NCI-H524 treated with DMSO at 0.1 percent for 48 hours (cell line): Measurements from ENCODE around the gene CDK11B.

Experiments
- DNase-seq: peaks from one replicate; lab custom pipeline; 2025; lab: John Stamatoyannopoulos, UW

Gene CDK11B

GRCh38 chr1:1627261-1627828, 31.5 kb downstream of the CDK11B start:
- DNase-seq, result no peak

GRCh38 chr1:1626207-1627141, 32.3 kb downstream of the CDK11B start:
- DNase-seq, result no peak

DNA sequence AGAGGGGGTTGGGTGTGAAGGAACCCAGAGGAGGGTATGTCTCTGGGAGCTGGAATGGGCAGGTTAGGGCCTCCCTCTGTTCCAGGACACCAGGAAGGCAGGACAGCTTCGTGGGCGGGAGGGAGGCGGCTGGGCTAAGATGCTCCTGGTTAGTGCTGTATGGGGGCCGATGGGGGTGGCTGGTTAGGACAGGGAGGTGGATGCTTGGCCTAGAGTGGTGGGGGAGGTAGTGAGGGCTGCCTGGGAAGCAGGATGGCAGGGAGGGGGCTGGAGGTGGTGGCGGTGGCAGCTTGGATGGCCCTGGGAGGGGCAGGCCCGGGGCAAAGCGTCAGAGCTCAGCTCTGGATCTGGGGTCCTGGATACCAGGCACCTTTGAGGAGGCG, 33.0 kb downstream of the CDK11B start:
- no peak for DNase-seq

DNA sequence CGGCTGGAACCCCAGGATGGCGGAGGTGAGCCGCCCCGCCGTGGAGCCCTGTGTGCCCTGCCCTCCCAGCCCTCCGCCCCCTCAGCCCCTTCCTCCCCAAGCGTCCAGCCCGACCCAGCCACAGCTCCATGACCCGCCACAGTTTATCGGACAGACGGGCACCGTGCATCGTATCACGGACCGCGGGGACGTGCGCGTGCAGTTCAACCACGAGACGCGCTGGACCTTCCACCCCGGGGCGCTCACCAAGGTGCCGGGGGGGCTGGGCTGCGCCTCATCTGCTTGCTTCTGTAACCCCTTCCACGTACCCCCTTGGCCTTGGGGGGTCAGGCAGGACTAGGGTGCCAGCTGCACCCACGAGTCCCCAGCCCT, 33.4 kb downstream of the CDK11B start:
- no peak for DNase-seq

- no peak for DNase-seq
Observed at GRCh38 chr1:1624443-1625403, 34.1 kb downstream of the CDK11B start.

DNA sequence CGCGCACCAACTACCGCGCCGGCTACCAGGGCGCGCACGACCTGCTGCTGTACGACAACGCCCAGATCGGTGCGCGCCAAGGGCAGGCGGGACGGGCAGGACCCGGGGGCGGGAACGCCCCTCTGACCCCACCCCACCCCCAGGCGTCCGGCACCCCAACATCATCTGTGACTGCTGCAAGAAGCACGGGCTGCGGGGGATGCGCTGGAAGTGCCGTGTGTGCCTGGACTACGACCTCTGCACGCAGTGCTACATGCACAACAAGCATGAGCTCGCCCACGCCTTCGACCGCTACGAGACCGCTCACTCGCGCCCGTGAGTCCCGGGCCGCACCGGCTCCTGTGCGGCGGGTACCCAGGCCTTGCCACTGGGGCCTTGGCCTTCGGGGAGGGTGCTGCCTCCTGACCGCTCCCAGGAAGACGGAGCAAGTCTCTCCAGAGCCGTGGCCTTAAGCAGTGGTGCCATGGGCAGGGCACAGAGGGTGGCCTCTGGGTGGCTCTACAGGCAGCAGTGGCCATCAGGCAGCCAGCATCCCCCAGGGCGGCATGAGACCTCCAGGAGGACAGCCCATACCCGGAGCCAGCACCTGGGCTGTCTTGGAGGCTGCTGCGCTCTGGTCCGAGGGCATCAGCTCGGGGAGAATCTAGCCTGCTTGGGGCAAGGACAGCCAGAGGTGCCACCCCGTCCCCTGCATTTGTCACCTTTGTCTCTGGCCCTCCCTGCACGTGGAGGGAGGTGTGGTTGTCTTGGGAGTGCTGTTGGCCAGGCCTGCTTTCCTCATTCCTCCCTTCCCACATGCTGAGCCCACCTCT, 35.0 kb downstream of the CDK11B start:
- DNase-seq, result no peak

- DNase-seq, result no peak
Observed at GRCh38 chr1:1623181-1623630, 35.6 kb downstream of the CDK11B start.

GRCh38 chr1:1622788-1623094, 36.1 kb downstream of the CDK11B start:
- no peak for DNase-seq

GRCh38 chr1:1622010-1622787, 36.6 kb downstream of the CDK11B start:
- DNase-seq, result no peak

- no peak for DNase-seq
Observed at GRCh38 chr1:1621173-1622009, 37.4 kb downstream of the CDK11B start.

DNA sequence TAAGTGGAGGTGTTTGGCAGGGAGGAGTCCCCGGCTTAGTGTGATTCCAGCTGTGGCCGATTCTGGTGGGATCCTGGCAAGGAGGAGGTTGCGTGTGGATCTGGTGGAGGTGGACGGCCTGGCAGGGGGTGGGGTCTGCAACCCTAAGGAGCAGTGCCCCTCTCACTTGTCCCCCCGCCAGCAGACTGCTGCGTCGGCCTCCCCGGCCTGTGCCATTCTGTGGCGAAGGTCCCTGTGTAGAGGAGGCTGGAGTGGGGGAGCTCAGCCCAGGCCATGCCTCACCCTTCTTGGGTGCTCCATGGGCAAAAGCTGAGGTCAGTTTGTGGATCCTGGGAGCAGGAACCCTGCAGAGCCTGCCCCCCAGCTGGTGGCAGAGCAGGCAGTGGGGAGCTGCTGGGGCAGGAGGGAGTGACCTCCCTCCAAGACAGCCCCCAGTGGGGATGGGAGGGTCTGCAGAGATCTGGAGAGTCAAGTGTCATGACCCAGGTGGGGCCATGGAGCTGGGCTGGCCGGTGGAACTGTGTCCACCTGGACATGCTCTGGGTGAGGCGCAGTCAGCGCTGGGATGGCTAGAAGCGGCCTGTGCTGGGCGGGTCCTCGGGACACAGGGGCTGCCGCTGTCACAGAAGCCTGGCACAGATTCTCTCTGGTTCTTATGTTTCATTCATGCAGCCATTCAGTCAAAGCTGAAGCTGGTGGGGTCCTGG, 38.2 kb downstream of the CDK11B start:
- no peak for DNase-seq

- no peak for DNase-seq
Observed at GRCh38 chr1:1619917-1620361, 38.9 kb downstream of the CDK11B start.

DNA sequence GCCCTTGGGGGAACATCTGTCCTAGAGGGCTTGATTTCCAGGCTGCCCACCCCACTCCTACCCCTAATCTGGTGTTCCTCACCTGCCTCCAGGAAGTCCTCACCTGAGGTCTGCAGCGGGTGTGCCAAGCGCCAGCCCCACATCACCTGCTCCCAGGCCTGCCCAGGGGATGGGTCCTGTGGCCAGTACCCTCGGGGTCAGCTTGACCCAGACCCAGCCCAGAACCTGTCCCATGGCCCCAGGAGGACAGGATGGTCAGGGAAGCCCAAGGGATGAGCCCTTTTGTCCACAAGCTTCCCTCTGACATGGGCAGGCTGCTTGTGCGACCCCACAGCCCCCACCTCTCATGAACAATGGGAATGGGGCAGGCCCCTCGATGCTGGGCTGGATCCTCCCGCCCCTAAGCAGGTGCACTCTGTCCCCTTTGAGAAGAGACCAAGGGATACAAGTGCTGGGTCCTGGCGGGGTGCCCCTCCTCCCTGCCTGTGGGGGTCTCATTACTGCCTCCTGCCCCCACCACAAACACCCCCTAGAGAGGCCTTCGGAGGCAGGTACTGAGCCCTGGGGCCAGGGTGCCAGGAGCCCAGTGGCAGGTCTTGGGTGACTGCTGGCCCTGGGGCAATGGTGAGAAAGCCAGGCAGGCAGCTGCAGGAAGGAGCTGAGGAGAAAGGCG, 40.3 kb downstream of the CDK11B start:
- no peak for DNase-seq

DNA sequence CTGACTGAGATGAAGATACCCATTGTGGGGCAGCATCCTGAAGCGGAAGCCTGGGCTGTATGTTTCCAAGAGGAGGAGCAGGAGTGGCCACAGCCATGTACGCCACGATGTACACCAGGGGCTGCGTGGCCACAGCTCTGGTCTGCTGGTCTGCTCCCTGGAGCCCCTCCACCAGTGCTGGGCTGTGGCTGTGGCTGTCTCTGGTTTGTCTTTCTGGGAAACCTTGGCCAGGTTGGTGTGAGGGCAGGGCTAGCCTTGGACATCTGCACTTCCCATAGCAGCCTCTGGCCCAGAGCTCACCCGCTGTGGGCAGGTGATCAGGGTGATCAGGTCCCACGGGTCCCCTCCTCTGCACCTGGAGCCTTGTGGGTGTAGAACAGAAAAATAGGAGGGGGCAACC, 40.9 kb downstream of the CDK11B start:
- DNase-seq, result no peak

- DNase-seq, result no peak
Observed at GRCh38 chr1:1617516-1617915, 41.3 kb downstream of the CDK11B start.

GRCh38 chr1:1616838-1617237, 42.0 kb downstream of the CDK11B start:
- no peak for DNase-seq

DNA sequence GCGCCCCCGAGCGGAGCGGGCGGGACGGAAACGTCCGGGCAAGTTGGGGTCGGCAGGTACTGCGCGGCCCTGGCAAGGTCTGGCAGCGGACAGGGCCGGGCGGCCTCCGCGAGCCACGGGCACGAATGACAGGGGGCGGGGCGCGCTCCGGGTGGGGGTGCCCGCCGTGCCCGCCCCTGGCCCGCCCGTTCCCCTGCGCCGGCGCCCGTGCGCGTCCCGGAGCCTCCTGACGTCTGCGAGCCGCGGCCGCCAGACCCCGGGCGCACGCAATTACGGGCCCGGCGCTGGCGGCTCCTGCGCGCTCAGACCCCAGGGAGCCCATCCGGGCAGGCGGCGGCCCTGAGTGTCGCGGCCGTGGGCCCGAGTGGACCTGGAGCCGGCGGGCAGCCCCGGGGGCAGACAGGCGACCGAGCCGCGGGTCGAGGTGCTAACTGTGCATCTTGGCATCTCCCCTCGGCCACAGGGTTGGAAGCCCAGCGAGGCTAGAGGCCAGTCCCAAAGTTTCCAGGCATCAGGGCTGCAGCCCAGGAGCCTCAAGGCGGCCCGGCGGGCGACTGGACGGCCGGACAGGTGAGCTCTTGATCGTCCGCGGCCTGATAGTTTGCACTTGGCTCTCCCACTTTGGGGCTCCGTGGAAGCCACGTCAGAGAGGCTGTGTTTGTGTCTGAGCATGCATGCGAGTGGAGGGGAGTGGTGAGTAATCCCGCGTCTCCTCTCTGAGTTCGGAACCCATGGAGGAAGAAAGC, 42.6 kb downstream of the CDK11B start:
- no peak for DNase-seq
